SW 1271 (cell line): ENCODE results near the gene CCDC38.
A peak's percentile ranks its signal among the peaks of the same experiment; 100 is the strongest.

Experiments used
- DNase-seq, 2 experiments: peaks; one replicate each; lab custom pipeline; 2025; lab: John Stamatoyannopoulos, UW

The CCDC38 gene

DNA sequence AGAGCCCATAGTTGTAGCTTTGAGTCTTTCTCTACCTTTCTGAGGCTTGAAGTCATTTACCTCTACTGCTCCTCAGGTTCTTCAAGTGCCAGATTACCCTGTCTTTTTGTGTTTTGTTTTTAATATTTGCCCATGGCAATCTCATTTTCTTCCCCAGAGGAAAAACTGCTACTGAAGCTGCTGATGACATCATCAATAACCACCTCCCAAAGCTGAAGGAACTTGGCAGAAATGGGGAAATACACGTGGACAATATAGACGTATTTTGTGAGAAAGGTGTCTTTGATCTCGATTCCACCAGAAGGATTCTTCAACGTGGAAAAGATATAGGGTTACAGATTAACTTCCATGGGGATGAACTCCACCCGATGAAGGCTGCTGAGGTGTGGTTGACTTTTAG is 17.8 kb upstream of the CCDC38 start:
- DNase-seq: no peak

- peak in 1 of 2 experiments; percentile 26 for DNase-seq
These were observed 16.7 kb upstream of the CCDC38 start for GRCh38 chr12:95959107-95959506.

GRCh38 chr12:95956557-95957145 is 14.2 kb upstream of the CCDC38 start:
- DNase-seq: no peak

DNA sequence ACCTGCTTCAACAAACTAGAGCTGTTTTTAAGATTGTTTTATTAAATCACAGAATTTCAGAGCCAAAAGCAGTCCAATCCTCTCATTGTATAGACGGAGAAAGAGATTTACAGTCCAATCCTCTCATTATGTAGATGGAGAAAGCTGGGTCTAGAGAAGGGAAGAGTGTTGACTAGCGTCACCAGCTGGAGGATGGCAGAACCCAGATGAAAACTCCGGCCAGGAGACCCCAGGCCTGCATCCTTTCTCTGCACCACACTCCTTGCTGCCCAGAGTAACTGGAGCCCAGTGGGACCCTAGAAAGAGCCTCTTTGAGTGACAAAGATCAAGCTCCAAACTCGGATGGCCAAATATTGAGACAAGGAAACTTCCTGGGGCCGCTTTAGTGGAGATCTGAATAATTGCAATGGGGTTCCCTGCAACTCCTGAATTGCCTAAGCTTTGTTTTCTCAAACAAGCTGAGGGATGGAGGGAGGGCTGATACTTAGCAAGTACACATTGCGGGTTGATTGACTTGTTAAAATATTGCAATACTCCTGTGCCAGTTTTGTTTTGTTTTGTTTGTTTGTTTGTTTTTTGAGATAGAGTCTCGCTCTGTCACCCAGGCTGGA is 13.2 kb upstream of the CCDC38 start:
- no peak for DNase-seq

DNA sequence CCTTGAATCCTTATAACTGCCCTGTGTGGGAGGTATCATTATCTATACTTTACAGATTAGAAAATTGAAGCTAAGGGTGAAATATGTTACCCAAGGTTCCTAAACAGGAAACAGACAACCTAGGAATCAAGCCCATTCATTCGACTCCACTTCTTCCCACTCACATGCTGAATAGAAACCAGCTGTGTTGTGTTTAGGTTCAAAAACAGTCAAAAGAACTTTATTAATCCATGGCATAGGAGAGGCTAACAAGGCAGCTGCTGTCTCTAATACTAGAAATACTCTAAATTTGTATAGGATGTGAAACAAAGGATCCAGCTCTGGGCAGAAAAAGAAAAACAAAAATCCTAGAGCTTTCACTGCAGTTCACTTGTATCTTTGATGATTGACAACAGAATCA is 10.6 kb upstream of the CCDC38 start:
- DNase-seq: no peak

- DNase-seq: no peak
These were observed 9.1 kb upstream of the CCDC38 start for GRCh38 chr12:95951515-95951914.

DNA sequence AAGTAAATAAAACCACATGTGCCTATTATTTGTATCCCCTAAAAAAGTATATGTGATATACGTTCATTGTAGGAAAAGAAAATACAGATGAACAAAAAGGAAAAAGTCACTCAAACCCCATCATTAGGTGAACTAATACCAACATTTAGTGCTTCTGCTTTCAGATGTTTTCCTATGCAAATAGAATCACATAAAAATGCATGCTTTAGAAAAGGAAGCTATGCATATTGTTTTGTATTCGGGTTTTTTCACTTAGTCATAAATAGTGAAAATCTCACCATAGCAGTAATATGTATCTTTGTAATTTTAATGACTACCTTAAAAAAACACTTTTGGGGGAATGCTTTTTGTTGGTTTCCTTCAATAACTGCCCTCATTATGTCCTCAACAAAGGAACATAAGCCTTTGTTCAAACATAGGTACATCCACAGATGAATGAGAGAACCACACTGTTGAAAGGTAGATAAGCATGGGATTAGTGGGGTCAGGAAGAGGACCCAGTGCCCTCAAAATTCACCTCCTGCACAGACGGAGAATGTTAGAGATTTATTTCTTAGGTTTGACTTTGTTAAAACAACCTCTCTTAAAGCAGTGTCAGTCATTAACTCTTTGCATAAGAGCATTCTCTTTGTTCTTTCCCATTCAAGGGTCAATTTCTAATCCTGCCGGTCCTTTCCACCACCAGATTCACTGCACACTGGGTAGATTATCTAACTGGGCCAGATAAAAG is 7.2 kb upstream of the CCDC38 start:
- no peak for DNase-seq

- no peak for DNase-seq
These were observed 1.8 kb upstream of the CCDC38 start for GRCh38 chr12:95944108-95944704.

DNA sequence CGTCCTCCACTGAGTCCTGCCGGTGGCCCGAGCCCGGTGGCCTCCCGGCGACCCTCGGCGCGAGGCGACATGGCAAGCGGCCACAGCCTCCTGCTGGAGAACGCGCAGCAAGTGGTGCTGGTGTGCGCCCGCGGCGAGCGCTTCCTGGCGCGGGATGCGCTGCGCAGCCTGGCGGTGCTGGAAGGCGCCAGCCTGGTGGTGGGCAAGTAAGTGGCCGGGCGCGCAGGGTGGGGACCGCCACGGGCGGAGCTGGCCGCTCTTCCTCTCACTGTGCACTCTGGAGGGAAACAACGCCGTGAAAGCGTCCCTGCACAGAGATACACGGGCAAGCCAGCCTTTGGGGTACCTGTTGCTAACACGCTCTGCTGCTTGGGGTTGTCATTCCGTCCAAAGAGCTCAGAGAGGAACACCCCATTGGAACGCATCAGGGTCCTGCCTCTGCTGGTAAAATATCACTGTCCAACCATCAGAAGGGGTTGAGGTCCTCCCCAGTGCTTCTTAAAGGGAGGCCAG is 972 bp upstream of the CCDC38 start, which contains the start of gene AMDHD1:
TSS of gene AMDHD1 (plus strand) at position 2 of the 513 bp plus-strand sequence. CDS start at position 70, 68 bp downstream.
- peak in 1 of 2 experiments; percentile 61 for DNase-seq

- peak in 1 of 2 experiments; percentile 51 for DNase-seq
These were observed 302 bp downstream of the CCDC38 start for GRCh38 chr12:95942101-95942523.

DNA sequence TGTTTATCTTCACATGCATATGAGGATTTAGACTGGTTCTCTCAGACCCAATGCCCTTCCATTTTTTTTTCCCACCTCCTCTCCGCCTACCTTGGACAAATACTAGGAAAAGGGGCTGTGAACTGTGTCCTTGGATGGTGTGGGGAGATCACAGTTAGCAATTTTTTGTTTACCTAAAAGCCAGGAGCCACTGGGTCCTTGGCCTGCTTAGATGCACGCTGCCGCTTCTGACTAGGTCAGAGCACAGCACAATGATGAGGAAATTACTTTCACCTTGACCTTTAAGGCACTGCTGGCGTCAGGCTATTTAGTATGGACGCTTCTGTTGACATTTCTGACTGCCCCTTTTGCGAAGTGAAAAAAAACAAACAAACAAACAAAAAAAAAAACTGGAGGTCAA is 1.9 kb downstream of the CCDC38 start:
- DNase-seq: no peak

- no peak for DNase-seq
These were observed 20.2 kb downstream of the CCDC38 start for GRCh38 chr12:95922231-95922630.

DNA sequence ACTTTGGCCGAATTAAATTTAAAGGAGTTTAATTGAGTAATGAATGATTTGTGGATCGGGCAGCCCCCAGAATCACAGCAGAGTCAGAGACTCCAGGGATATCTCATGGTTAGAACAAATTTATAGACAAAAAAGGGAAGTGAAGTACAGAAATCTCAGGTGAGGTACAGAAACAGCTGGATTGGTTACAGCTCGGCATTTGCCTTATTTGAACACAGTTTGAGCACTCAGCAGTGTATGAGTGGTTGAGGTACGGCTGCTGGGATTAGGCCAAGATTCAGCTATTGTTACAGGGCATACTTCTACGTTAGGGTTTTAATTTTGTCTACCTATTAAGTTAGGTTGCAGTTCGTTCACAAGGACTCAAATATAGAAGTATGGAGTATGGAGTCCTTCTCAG is 23.3 kb downstream of the CCDC38 start:
- DNase-seq: no peak

DNA sequence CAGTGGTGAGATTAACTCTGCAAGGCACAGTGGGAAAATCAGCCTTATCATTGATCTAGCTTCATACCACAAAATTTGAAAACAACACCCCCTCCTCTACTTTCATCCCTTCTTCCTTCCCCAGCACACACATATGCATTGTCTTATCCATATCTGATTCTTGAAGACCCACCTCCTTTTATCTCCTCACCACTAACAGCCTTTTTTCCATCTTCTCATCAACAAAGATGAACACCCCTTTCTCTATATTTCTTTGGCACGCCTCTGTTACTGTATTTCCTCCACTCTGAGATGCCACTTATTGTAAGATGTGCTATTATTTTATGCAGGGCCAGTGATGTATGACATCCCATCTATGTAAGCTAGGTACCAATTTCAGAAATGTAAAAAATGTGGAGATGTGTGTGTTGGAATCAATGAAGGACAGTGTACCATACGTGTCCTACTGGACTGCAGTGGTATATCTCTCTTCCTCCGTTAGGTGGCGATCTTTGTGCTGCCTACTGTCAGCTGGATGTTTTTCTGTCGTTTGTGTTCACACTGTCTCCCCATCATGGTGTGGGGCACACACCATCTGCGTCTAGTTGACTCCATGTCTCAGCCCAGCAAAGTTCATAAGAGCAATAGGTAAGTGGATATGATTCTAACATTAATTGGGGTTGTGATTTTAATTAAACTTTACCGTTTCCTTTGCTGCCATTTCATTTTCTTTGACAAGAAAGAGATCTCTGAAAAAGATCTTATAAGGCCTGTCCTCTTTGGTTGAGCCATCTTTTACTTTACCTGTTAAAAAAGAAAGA is 24.0 kb downstream of the CCDC38 start:
- peak in 1 of 2 experiments; percentile 70 for DNase-seq

GRCh38 chr12:95909871-95910270 is 32.5 kb downstream of the CCDC38 start:
- no peak for DNase-seq

- DNase-seq: no peak
These were observed 33.8 kb downstream of the CCDC38 start for GRCh38 chr12:95908573-95908972.

GRCh38 chr12:95898081-95898480 is 44.3 kb downstream of the CCDC38 start:
- DNase-seq: no peak

GRCh38 chr12:95896846-95897245 is 45.6 kb downstream of the CCDC38 start:
- no peak for DNase-seq

- DNase-seq: no peak
These were observed 51.5 kb downstream of the CCDC38 start for GRCh38 chr12:95890958-95891357.

DNA sequence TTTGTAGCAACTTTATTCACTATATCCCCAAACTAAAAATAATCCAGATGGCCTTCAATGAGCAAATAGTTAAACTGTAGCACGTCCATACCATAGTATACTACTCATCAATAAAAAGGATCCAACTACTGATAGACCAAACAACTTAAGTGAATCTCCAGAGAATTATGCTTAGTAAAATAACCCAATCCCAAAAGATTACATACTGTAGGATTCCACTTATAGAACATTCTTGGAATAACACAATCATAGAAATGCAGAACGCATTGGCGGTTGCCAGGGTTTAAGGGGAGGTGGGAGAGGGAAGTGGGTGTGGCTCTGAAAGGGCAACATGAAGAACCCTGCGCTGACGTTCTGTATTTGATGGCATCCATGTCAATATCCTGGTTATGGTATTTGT is 55.1 kb downstream of the CCDC38 start:
- DNase-seq: no peak

DNA sequence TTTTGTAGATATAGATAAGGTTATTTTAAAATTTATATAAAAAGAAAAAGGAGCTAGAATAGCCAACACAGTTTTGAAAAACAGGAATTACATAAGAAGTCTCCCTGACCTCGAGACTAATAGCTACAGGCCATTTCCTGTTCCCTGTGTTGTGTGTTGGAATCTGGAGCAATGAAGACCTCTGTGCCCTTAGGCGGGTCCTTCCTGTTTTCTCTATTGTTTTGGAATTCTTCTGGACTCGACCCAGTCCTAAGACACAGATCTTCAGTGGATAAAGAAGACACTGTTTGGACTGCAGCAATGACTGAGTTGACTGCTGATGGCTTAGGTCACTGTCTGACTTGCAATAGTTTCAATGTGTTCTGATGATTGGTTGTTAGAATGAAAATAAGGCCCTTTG is 57.4 kb downstream of the CCDC38 start:
- no peak for DNase-seq

DNA sequence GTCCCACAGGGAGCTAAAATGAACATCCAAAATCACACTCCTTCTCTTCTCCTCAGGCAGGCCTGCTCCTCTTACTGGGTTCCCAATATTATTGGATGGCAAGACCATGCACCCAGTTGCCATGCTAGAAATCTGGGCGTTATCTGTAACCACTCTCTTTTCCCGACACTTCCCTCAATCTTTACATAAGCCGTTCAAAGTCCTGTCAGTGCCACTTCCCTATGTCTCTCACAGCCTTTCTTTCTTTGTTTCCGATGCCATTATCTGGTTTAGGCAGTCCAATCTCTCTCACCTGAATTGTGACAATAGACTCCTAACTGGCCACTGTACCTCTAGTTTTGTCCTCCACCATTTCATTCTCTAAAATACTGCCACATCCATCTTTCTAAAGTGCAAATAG is 59.5 kb downstream of the CCDC38 start:
- no peak for DNase-seq
